GM12878 (cell line): ENCODE data around the gene PRKG1. TPM values are rescaled to one million over a fixed set of nuclear protein-coding genes. Genes with fewer than 3 reads are reported as not detected.

Experiments used
- ATAC-seq: fragments of 200-7000 bp; cut with Tn5 transposase; 3 replicates; pipeline ENCODE4 v1.9.1; 2020; ENCODE audit warnings: mild to moderate bottlenecking, moderate library complexity
- BruUV-seq: library from RNA; stranded (reverse); fragments of 400-500 nt; replicated peaks from 2 replicates; lab custom pipeline; 2021; lab: Mats Ljungman, UMichigan
- CTCF ChIA-PET: fragments of 300-600 bp; sonication (Branson Sonifier 250); formaldehyde crosslinking; extraction: SDS; loops from one replicate; lab custom pipeline; 2021; ENCODE audit warnings: inconsistent platforms; lab: Yijun Ruan, JAX
- POLR2A ChIA-PET: fragments of 350-600 bp; formaldehyde crosslinking; extraction: SDS; loops from one replicate; lab custom pipeline; 2021; ENCODE audit warnings: inconsistent platforms; lab: Charles Lee
- RAD21 ChIA-PET: fragments of 300-600 bp; sonication (Branson Sonifier 250); formaldehyde crosslinking; loops from one replicate; lab custom pipeline; 2023; ENCODE audit warnings: antibody characterized with exemption; ENCODE audit not compliant: unreplicated experiment; lab: Charles Lee
- SMC1A ChIA-PET: fragments of 300-600 bp; sonication (Branson Sonifier 250); formaldehyde crosslinking; loops from one replicate; lab custom pipeline; 2023; ENCODE audit not compliant: unreplicated experiment, uncharacterized antibody; lab: Charles Lee
- DNase-seq: peaks from one replicate; pipeline ENCODE4 v3.0.0-alpha.2; 2011; ENCODE audit warnings: low read depth, low spot score
- FAIRE-seq: peaks from 3 replicates; lab custom pipeline; 2011; peaks lifted over from hg19 to GRCh38; lab: Jason Lieb, UNC
- H2AFZ ChIP-seq: 2 replicates; pipeline ENCODE4 v1.6.0; 2011; ENCODE audit warnings: low read depth, low read length, control low read depth; ENCODE audit not compliant: control insufficient read depth
- H3K27ac ChIP-seq: 2 replicates; pipeline ENCODE4 v1.5.1; 2011; ENCODE audit warnings: control low read depth; ENCODE audit not compliant: control insufficient read depth, insufficient read depth
- H3K27me3 ChIP-seq, 2 experiments: replicated peaks in 1 of 2; 2 replicates each; pipeline versions ENCODE4 v1.6.0 to v1.6.1; 2011; ENCODE audit warnings: low read length in 1 of 2; ENCODE audit not compliant: control insufficient read depth in 2 of 2, insufficient read depth in 2 of 2
- H3K36me3 ChIP-seq, 2 experiments: 2 replicates each; pipeline ENCODE4 v1.5.1; 2011; ENCODE audit warnings: low read length in 1 of 2; ENCODE audit not compliant: control insufficient read depth in 2 of 2, insufficient read depth in 2 of 2
- H3K4me1 ChIP-seq: 2 replicates; pipeline ENCODE4 v1.6.1; 2011; ENCODE audit warnings: mild to moderate bottlenecking, low read length, moderate library complexity, mixed read lengths; ENCODE audit not compliant: control insufficient read depth, insufficient read depth
- H3K4me2 ChIP-seq: 2 replicates; pipeline ENCODE4 v1.6.0; 2011; ENCODE audit warnings: control low read depth; ENCODE audit not compliant: control insufficient read depth, insufficient read depth
- H3K4me3 ChIP-seq: fragments of 200-600 bp; sonication (generic); 2 replicates; pipeline ENCODE4 v1.5.1; 2016
- H3K79me2 ChIP-seq: 2 replicates; pipeline ENCODE4 v1.6.0; 2011; ENCODE audit warnings: low read length; ENCODE audit not compliant: control insufficient read depth, insufficient read depth
- H3K9ac ChIP-seq: 2 replicates; pipeline ENCODE4 v1.8.0; 2011; ENCODE audit warnings: low read length, control low read depth, mixed read lengths; ENCODE audit not compliant: control insufficient read depth, insufficient read depth
- H3K9me3 ChIP-seq: replicated peaks from 3 replicates; pipeline ENCODE4 v1.5.1; 2011; ENCODE audit warnings: mild to moderate bottlenecking, low read length; ENCODE audit not compliant: control insufficient read depth, insufficient read depth
- H4K20me1 ChIP-seq: 2 replicates; pipeline ENCODE4 v1.6.0; 2011; ENCODE audit not compliant: control insufficient read depth, insufficient read depth
- ASH2L ChIP-seq: fragments of 300-600, 200-600 bp; sonication (generic); IDR thresholded peaks from 2 replicates; pipeline ENCODE4 v1.6.1; 2017; ENCODE audit warnings: low read depth, mild to moderate bottlenecking, borderline replicate concordance
- BCL3 ChIP-seq: IDR thresholded peaks from 2 replicates; pipeline ENCODE4 v1.6.1; 2011; ENCODE audit warnings: borderline replicate concordance, low read depth, mild to moderate bottlenecking, moderate library complexity, low read length; ENCODE audit not compliant: insufficient read depth, poor library complexity, severe bottlenecking
- KDM1A ChIP-seq: fragments of 200-600 bp; sonication (generic); IDR thresholded peaks from 2 replicates; pipeline ENCODE4 v1.6.1; 2016; ENCODE audit warnings: borderline replicate concordance
- NRF1 ChIP-seq: conservative IDR thresholded peaks from 2 replicates; pipeline ENCODE4 v1.6.1; 2011; ENCODE audit warnings: mild to moderate bottlenecking, low read depth, low read length, improper control_type of control experiment
- PAX5 ChIP-seq: IDR thresholded peaks from 2 replicates; pipeline ENCODE4 v1.6.1; 2011; ENCODE audit warnings: low read depth, low read length, borderline replicate concordance
- RUNX3 ChIP-seq: IDR thresholded peaks from 2 replicates; pipeline ENCODE4 v1.6.1; 2012; ENCODE audit warnings: low read length, inconsistent platforms
- ZBTB11 ChIP-seq: fragments of 450-650 bp; formaldehyde crosslinking; IDR thresholded peaks from 2 replicates; pipeline ENCODE4 v1.5.0; 2022; ENCODE audit warnings: mild to moderate bottlenecking, missing genetic modification characterization
- in situ Hi-C: fragments of 300-500 bp; cut with MboI; formaldehyde crosslinking; loops from 9 replicates; pipeline ENCODE4 v1.14.3; 2018; ENCODE audit warnings: mixed read lengths
- intact Hi-C: fragments of 100-400 bp; cut with micrococcal nuclease; formaldehyde crosslinking; loops from one replicate; pipeline ENCODE4 v1.14.2; 2022; ENCODE audit not compliant: unreplicated experiment
- polyA plus RNA-seq, 11 experiments: library from polyadenylated mRNA; depleted of rRNA in 4 of 11; unstranded in 6 of 11; stranded (reverse) in 5 of 11; fragments of >200 nt; fragmentation: Nextera tagmentation in 4 of 11; fragmentation: Illumina TruSeq in 1 of 11; extraction: Ambion mirVana in 4 of 11; extraction: Trizol in 1 of 11; gene quantifications; 1 replicate in 1 of 11; 2 replicates in 10 of 11; pipeline versions ENCODE4 v1.2.1 to v1.2.3, GENCODE V29; 2011 to 2016; ENCODE audit warnings: inconsistent platforms in 2 of 11, missing spikeins in 2 of 11, low read depth in 1 of 11
- total RNA-seq, 4 experiments: library from RNA; depleted of rRNA in 3 of 4; stranded (reverse); fragments of >200 nt in 3 of 4; fragmentation: Illumina TruSeq in 1 of 4; extraction: Trizol in 1 of 4; gene quantifications; 2 replicates each; pipeline versions ENCODE4 v1.2.1 to v1.2.3, GENCODE V29; 2013 to 2021

Gene PRKG1
- total and polyA plus RNA-seq, 10 of the 15 experiments (the other 5 are each of a cell fraction or from before 2014, with no cell fraction given): 0.04 to 0.05 TPM; not detected in 8

DNA sequence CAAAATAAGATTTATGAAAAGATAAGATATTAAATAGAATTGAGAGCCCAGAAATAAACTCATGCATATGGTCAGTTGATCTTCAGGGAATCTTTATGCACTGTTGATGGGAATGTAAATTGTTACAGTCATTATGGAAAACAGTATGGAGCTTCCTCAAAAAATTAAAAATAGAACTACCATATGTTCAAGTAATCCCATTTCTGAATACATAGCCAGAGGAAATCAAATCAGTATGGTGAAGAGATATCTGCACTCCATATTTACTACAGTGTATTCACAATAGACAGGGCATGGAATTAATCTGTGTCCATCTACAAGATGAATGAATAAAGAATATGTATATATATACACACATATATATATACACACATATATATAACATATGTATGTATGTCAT lies 747.5 kb downstream of the PRKG1 start:
- SMC1A ChIA-PET: no interaction called here
- RAD21 ChIA-PET: no interaction called here
- ATAC-seq (no peak), FAIRE-seq (no peak), DNase-seq (no peak)
- no peaks in the 10 kb centered on the region for H3K79me2 ChIP-seq
- no peak overlapping the region for H3K9ac ChIP-seq
- CTCF ChIA-PET: interaction anchor here (0.6 kb wide), 1 partner anchor 27 kb away, joined by 3 read pairs; no protein-coding TSS in a partner anchor
- BruUV-seq: no TSS peak
- no peaks in the 10 kb centered on the region for H3K27me3 ChIP-seq
- H3K9me3 ChIP-seq: no peaks in the 10 kb centered on the region
- H3K4me1 ChIP-seq: no peaks in the 10 kb centered on the region
- in situ Hi-C loops (no loop called here), intact Hi-C loops (no loop called here)
- POLR2A ChIA-PET: no interaction called here
- no peak overlapping the region for H2AFZ ChIP-seq
- H3K4me2 ChIP-seq: no peak overlapping the region
- H4K20me1 ChIP-seq: no peaks in the 10 kb centered on the region
- H3K36me3 ChIP-seq: no peaks in the 10 kb centered on the region
- H3K27ac ChIP-seq: no peak overlapping the region
- no peak overlapping the region for H3K4me3 ChIP-seq
- no peak for TF ChIP-seq PAX5
- no peak for TF ChIP-seq ASH2L
- TF ChIP-seq NRF1: no peak
- no peak for TF ChIP-seq KDM1A
- no peak for TF ChIP-seq RUNX3
- no peak for TF ChIP-seq ZBTB11 (CRISPR knock-in tag)
- TF ChIP-seq BCL3: no peak
- TF ChIP-seq, all 136 proteins: peak for 0
